Epidermal melanocyte (primary cell): ENCODE measurements around the gene SIVA1.
A peak's percentile ranks its signal among the peaks of the same experiment; 100 is the strongest.

Source experiments
- DNase-seq: peaks from one replicate; pipeline ENCODE4 v3.0.0; 2011; ENCODE audit warnings: low spot score; ENCODE audit not compliant: insufficient read length

The SIVA1 gene, protein sequence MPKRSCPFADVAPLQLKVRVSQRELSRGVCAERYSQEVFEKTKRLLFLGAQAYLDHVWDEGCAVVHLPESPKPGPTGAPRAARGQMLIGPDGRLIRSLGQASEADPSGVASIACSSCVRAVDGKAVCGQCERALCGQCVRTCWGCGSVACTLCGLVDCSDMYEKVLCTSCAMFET

DNA sequence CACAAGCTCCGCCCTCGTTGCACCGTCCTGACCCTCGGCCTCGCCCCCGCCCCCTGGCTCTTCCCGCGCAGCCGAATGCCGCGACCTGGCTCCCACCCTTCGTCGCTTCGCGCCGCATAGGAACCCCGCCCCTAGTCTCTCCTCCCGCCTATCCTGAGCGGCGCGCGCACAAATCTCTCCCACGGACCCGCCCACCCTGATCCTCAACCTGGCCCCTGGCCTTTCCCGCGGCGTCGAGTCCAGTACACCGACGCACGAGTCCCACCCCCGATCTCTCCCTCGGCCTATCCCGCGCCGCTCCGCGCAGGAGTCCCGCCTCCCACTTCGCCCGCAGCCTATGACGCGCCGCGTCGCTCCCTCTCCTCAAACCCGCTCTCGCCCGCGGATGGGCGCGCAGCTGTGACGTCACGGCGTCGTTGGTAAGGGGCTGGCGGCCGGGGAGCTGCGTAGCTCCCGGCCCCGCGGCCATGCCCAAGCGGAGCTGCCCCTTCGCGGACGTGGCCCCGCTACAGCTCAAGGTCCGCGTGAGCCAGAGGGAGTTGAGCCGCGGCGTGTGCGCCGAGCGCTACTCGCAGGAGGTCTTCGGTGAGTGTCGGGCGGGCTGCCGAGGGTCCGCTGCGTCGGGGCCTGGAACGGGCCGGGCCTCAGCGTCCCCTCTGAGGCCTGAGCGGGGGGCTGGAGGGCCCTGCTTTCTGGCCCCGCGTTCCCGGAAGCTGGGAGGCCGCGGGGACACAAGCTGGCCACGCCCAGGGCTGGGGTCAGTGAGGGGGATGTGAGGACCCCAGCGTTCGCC, at the start of gene SIVA1:
TSS of gene SIVA1 (plus strand) at position 413 of the 793 bp plus-strand sequence. CDS start at position 468, 55 bp downstream.
- DNase-seq = peak; percentile 96

DNA sequence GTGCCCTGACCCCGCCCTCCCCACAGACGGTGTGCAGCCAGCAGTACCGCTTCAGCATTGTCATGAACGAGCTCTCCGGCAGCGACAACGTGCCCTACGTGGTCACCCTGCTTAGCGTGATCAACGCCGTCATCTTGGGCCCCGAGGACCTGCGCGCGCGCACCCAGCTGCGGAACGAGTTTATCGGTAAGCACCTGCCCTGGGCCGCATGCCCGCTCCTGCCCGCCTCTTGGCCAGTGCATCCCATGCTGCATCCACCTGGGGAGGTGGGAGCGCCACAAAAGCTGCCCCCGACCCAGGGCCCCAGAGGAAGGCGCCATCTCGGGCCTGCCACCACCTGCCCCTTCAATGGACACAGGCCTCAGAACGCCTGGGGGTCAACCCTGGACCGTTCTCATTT, 49.7 kb upstream of the SIVA1 start:
- no peak for DNase-seq

DNA sequence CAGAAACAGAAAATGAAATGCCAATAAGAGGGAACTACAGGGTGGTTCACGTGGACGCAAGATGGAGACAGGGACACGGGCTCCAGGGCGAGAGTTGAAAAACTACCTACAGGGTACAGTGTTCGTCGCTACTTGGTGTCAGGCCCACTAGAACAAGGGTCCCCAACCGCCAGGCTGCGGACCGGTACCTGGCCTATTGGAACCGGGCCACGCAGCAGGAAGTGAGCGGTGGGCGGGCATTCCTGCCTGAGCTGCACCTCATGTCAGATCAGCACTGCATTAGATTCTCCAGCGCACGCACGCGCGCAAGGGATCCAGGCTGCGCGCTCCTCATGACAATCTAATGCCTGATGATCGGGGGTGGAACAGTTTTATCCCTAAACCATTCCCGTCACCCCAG, 48.7 kb upstream of the SIVA1 start:
- no peak for DNase-seq

DNA sequence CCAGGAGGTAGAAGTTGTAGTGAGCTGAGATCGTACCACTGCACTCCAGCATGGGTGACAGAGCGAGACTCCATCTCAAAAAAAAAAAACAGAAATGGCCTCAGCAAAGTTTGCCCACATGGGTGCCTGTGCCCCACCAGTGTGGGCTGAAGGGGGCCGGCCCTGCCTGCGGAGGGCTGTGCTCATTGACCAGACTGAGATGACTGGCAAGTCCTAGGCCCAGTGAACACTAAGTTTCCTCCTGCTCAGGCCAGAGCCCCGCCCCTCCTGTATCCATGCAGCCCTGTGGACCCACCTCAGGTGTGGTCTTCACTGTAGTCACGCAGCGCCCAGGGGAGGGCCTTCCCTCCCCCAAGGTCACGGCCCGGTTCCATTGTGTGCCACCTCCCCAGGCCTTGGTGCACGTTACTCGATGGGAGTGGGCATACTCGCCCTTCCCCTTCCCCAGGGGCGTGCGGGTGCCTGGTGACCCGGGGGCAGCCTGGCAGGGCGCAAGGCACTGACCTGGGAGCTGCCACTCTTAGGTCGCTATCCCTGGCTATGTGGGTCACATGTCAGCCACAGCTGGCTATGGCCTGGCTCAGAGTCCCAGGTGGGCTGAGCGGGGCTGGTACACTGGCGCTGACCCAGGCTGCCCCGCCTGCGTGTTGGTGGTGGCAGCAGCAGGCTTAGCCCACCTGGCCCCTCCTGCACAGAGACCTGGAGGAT, 47.5 kb upstream of the SIVA1 start:
- no peak for DNase-seq

DNA sequence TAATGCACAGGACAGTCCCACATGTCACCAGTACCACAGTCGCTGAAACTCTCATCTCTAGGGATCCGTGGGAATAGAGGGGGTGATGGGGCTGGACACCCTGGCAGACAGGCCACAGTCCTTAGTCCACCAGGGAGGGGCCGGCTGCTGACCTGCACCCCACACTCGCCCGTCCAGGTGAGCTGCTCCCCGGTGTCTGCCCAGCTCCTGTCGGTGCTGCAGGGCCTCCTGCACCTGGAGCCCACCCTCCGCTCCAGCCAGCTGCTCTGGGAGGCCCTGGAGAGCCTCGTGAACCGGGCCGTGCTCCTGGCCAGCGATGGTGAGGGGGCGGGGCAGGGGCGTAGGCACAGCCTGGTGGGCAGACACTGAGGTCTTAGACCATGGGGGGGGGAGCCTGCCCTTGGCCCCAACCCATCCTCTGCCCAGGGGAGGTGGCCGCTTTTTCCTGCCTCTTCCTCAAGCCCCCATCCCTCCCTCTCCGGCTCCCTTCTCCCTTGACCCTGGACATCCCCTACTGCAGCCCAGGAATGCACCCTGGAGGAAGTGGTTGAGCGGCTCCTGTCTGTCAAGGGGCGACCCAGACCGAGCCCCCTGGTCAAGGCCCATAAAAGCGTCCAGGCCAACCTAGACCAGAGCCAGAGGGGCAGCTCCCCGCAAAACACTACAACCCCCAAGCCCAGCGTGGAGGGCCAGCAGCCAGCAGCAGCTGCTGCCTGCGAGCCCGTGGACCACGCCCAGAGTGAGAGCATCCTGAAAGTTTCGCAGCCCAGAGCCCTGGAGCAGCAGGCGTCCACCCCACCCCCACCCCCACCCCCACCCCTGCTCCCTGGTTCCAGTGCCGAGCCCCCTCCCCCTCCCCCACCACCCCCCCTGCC, 46.0 kb upstream of the SIVA1 start:
- no peak for DNase-seq

DNA sequence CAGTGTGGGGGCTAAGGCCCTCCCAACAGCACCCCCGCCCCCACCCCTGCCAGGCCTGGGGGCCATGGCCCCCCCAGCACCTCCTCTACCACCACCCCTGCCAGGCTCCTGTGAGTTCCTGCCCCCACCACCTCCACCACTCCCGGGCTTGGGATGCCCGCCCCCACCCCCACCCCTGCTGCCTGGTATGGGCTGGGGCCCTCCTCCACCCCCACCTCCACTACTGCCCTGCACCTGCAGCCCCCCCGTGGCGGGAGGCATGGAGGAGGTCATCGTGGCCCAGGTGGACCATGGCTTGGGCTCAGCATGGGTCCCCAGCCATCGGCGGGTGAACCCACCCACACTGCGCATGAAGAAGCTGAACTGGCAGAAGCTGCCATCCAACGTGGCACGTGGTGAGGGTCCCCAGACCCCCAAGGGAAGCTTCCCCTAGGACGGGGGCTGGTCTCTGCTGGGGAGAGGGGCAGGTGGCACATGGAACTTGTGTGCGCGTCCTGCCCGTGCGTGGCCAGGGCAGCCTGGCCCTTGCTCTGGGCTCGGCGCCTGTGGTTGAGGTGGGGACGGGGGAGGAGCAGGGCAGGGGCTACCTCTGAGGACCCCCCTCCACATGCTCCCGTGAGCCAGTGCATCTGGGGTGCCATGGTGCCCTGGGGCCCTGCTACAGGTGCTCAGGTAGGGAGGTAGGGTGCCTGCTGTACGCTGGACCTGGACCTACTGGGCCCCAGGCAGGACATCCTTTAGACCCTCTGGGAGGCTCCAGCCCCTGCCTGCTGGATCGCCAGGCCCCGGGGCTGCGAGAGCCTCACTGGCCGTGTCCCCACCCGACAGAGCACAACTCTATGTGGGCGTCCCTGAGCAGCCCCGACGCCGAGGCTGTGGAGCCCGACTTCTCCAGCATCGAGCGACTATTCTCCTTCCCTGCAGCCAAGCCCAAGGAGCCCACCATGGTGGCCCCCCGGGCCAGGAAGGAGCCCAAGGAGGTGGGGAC, 45.0 kb upstream of the SIVA1 start:
- no peak for DNase-seq

DNA sequence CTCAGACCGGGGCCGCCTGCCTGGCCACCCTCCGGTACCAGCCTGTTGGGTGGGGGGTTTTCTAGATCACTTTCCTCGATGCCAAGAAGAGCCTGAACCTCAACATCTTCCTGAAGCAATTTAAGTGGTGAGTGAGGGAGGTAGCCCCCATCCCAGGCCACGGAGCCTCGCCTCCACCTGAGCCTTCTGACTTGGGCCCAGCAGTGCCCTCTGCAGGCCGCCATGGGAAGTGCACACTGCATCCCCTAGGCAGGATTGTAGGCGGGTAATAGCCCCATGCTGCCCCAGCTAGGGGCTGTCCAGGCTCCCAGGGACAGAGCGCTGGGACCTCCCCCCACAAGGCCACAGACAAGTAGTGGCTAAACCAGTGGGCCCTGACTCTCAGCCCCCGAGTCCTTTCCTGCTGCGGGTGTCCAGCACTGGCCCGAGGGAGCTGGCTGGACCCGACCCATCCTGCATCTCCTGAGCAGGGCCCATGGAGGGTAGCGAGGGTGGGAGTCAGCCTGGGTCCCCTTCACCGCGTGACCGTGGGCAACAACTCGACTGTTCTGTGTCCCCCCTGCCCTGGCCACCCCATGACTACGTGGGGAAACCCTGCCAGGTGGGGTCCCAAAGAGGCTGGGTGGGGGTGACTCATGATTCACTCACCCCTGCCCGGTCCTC, 44.2 kb upstream of the SIVA1 start:
- DNase-seq = peak; percentile 99

DNA sequence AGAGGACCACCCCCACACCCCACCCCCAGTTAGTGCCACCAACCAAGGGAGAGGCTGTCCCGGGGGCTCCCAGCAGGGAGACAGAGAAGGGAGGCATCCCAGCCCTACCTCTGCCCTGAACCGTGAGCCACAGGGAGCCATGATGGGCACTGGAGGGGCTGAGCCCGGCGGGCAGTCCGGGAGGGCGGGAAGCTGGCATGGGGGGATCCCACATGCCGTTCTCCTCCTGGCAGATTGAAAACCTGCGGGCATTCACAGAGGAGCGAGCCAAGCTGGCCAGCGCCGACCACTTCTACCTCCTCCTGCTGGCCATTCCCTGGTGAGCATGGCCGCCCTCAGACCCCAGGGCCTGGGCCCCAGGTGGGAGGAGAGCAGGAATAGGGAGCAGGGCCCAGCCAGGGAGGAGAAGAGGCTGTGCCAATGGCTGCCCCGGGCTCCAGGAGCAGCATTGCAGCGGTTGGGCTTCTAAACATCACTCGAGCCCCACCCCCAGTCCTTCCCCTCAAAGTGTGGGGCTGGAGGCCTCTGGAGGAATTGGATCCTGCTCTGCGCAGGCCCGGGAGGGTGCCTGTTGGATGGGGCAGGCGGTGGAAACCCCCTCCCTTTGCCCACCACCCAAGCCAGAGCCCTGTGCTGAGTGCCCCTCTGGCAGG, 43.4 kb upstream of the SIVA1 start:
- no peak for DNase-seq

DNA sequence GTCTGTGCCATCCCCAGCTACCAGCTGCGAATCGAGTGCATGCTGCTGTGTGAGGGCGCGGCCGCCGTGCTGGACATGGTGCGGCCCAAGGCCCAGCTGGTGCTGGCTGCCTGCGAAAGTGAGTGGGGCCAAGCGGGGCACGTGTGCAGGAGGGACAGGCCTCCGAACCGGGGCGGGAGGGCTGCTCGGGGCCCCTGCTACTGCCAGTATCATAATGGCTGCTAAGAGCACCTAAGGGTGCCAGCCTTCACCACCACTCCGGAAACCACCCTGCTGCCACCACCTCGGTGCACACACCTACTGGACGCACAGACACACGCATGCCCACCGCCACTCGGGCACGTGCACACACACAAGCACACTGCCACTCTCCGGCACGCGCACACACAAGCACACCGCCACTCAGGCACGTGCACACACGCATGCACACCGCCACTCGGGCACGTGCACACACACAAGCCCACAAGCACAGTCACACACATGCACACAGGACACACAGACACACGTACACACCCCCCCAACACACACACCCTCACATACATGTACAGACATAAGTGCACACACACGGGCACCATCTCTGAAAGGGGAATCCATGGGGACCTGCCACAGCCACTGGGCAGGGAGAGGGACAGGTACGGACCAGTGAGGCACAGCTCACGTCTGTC, 42.7 kb upstream of the SIVA1 start:
- DNase-seq = no peak

DNA sequence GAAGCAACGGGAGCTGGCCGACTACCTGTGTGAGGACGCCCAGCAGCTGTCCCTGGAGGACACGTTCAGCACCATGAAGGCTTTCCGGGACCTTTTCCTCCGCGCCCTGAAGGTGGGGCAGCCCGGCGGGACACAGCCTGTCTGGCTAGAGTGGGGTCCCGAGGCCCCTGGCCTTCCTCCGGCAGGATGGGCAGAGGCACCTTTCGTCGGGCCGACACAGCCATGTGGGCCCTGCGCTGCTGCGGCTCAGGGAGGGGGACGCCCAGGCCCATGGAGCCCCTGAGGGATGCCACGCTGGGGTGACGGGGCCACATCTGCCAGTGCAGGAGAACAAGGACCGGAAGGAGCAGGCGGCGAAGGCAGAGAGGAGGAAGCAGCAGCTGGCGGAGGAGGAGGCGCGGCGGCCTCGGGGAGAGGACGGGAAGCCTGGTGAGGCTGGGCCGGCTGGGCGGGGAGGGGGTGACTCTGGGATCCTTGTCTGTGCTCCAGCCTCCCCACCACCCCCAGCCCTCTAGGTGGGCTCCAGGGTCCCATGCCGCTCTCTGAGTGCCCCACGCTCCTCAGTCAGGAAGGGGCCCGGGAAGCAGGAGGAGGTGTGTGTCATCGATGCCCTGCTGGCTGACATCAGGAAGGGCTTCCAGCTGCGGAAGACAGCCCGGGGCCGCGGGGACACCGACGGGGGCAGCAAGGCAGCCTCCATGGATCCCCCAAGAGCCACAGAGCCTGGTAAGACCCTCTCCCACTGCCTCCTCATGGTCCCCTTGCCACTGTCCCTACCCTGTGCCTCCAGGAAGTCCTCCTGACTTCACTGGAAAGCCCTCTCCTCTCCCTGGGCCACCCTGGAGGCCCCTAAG, 39.8 kb upstream of the SIVA1 start:
- no peak for DNase-seq

DNA sequence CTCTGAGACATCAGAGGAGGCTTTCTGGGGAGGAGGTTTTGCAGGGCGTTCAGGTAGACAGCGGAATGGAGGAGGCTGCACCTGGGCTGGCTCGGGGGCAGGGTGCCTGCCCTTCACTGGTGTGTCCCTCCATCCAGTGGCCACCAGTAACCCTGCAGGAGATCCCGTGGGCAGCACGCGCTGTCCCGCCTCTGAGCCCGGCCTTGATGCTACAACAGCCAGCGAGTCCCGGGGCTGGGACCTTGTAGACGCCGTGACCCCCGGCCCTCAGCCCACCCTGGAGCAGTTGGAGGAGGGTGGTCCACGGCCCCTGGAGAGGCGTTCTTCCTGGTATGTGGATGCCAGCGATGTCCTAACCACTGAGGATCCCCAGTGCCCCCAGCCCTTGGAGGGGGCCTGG, 38.9 kb upstream of the SIVA1 start:
- DNase-seq = no peak

DNA sequence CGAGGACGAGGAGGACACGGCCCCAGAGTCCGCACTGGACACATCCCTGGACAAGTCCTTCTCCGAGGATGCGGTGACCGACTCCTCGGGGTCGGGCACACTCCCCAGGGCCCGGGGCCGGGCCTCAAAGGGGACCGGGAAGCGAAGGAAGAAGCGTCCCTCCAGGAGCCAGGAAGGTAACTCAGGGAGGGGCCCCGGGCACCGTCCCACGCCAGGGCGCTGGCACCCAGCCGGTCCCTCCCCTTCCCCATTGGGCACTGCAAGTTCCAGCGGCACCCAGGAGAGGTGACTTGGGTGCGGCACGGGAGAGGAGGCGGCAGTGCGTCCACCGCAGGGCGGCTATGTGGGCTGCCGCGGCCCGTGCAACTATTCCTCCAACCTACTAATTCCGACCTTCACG, 38.3 kb upstream of the SIVA1 start:
- no peak for DNase-seq

DNA sequence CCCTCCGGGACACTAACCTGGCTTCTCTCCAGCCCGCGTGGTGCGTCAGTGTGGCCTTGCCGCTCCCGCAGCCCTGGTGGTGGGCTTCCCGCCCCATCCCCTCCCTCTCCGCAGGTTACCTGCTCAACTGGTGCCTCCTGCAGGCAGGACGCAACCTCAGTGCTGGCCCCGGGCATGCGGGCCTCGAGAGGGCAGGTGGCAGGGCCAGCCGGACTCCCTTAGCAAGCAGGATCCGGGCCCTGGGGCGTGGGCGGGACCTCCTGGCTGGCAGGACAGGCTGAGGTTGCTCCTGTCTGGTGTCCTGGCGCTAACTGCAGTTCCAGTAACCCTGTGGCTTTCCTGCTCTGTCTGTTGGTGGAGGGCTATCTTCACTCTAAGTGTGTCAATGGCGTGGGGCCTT, 37.5 kb upstream of the SIVA1 start:
- no peak for DNase-seq

DNA sequence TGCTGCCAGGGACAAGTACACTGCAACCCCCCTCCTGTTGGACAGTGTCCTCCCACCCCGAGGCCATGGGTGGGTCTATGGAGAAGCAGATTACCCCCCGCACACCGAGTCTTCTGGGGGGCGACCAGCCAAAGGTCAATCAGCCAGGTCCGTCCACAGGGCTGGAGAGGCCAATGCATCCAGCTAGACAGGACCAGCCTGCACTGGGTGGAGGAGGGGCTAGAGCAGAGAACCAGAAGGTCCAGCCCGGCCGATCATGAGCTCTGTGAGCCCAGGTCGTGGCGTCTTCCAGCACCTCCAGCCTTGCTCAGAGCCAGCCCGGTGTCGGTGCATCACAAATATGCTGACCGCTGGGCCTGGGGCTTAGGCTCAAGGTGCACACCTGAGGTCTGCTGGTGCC, 37.1 kb upstream of the SIVA1 start:
- no peak for DNase-seq

DNA sequence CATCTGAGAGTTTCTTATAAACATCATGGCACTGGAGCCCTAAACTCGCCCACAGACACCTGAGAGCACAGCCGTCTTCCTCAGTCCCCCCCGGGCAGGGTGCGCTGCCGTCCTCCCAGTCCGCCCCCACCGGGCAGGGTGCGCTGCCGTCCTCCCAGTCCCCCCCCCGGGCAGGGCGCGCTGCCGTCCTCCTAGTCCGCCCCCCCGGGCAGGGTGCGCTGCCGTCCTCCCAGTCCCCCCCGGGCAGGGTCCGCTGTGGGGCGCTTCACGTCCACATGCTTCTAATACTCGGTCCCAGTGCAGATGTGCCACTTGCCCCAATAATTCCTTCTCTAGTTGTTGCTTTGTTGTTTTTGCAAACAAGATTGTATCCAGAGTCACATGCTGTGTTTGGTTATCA, 35.8 kb upstream of the SIVA1 start:
- DNase-seq = no peak

DNA sequence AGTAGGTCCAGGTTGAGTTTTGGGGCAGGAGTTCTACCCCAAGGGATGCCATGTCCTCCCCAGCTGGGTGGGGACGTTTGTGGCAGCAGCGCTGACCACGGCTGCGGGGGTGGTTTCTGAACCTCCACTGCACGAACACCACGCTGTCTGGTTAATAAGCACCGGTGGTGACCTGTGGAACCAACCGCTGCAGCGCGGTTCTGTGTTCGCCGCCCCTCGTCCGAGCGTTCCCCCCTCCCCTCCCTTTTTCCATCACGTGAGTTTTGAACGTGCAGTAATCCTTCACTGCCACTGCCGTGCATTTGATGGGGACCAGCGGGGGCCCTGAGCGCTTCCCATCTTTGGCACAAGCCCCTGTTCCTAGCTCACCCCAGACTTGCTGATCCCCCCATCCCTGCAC, 35.3 kb upstream of the SIVA1 start:
- DNase-seq = no peak

DNA sequence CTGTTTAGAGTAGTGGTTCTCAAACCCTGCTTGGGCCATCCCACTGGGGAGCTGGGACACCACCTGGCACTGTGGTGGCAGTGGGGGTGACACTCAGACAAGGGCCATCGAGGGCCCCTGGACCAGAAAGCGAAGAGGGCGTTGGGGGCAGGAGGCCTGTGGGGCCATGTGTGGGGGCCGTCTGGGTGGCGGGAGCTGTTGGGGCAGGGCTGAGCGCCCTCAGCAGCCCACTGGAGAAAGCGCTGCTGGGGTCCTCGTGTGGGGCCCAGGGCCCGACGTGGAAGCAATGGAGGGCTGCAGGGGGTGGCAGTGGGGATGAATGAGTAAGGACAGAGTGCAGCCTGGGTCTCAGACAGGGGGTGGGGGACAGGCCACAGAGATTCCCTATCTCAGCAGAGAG, 34.8 kb upstream of the SIVA1 start:
- DNase-seq = no peak

DNA sequence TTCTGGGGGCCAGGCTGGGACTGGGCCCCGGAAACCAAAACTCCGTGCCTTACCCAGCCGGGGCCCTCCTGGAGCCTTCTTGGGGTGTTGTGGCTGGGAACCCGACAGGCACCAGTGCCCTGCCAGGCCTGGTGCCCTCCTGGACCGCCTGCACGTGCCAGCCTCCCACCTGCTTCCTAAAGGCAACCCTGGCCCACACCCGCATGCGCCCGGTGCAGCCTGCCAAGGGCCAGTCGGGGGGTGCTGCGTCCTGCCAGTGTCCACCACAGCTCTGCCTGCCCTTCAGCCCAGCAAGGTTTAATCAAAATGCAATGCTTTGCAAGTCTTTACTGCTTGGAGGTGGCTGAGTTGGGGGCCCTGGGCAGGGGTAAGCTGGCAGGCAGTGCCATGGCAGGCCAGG, 34.1 kb upstream of the SIVA1 start:
- DNase-seq = no peak
